ENCODE results near the gene RALY.

DNA sequence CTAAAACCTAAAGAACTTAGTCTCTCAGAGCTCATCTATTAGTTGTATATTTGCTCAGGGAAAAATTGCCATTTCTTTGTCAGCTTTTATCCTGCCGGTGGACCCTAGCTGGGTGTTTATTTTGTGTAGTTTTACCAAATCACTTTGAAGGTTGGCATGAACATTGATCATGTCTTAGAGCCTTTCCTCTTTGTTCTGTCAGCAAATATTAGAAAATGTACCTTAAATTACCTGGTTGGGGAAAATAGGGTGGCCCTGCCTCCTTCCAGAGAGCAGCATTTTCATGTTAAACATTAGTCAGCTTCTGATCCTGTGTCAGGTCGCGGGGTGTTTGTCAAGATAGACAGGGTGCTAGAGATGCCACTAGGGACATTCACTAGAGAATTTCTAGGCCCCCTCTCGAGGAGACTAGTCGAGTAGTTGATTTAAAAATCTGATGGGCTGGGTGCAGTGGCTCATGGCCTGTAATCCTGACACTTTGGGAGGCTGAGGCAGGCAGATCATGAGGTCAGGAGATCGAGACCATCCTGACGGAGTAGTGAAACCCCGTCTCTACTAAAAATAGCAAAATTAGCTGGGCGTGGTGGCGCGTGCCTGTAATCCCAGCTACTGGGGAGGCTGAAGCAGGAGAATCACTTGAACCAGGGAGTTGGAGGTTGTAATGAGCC is 11.2 kb downstream of the RALY start:
- TF ChIP-seq POLR2A (IDR thresholded peaks at IDR 0.05): no peak
- TF ChIP-seq, protein P1, sequence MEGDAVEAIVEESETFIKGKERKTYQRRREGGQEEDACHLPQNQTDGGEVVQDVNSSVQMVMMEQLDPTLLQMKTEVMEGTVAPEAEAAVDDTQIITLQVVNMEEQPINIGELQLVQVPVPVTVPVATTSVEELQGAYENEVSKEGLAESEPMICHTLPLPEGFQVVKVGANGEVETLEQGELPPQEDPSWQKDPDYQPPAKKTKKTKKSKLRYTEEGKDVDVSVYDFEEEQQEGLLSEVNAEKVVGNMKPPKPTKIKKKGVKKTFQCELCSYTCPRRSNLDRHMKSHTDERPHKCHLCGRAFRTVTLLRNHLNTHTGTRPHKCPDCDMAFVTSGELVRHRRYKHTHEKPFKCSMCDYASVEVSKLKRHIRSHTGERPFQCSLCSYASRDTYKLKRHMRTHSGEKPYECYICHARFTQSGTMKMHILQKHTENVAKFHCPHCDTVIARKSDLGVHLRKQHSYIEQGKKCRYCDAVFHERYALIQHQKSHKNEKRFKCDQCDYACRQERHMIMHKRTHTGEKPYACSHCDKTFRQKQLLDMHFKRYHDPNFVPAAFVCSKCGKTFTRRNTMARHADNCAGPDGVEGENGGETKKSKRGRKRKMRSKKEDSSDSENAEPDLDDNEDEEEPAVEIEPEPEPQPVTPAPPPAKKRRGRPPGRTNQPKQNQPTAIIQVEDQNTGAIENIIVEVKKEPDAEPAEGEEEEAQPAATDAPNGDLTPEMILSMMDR (IDR thresholded peaks at IDR 0.05): no peak

Data from heart left ventricle (tissue), 13 donors.